Non-pigmented ciliary epithelial cell (primary cell): ENCODE data around the gene EXOC6B.

Experiments used
- DNase-seq: peaks from one replicate; pipeline ENCODE4 v3.0.0-alpha.2; 2010; ENCODE audit warnings: low read depth

Gene EXOC6B

DNA sequence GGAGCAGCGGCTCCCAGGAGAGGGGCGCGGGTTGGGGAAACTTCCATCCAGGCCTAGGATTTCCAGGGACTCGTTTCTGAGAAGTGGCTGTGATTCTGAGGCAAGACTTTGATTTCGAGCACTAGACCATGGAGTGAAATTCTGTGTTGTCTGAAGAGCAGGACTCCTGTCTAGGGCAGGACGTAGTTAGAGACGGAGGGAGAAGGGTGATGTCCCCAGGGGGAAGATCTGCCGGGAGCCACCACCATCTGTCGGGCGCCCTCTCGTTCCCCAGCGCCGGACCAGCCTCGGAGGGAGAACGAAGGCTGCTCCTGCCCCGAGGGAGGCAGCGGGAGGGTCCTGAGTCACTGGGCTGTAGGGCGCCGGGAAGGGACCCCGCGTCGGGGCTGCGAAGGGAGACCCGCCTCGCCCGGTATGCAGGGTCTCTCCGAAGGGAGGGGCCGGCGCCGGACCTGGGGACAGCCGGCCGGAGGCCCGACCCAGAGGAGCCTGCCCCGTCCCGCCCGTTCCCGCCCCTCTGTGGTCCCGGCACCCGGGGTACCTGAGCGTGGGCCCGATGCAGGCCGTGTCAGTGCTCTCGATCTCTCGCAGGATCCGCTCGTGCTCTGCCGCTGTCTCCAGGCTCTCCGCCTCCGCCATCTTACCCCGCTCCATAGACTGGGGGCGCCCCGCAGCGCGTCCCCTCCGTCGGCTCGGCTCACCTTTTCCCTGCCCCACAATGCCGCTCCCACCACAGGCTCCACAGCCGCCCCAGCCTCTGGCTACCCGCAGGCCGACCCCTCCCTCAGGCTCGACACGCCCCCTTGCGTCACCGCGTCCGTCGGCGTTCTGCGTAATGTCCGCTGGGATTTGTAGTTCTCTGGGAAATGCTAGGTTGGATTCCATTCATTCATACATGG lies at the start of gene EXOC6B:
Gene EXOC6B, minus strand, starts transcription at position 777 of the 899 bp plus-strand sequence.
- DNase-seq = peak; percentile 35

DNA sequence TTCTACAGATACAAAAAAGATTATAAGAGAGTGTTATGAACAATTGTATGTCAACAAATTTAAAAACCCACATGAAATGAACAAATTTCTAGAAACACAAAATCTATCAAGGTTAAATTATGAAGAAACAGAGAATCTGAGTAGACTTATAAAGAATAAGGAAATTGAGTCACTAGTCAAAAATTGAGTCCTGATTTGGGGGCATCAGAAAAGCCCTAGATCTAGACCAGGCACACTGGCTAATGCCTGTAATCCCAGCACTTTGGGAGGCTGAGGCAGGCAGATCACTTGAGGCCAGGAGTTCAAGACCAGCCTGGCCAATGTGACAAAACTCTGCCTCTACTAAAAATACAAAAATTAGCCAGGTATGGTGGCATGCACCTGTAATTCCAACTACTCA lies 46.0 kb upstream of the EXOC6B start:
- no peak for DNase-seq

- DNase-seq = no peak
Measured at GRCh38 chr2:72871060-72871459, 45.2 kb upstream of the EXOC6B start.

GRCh38 chr2:72864500-72864899 lies 38.7 kb upstream of the EXOC6B start:
- DNase-seq = peak; percentile 40

- DNase-seq = no peak
Measured at GRCh38 chr2:72863046-72863445, 37.2 kb upstream of the EXOC6B start.

DNA sequence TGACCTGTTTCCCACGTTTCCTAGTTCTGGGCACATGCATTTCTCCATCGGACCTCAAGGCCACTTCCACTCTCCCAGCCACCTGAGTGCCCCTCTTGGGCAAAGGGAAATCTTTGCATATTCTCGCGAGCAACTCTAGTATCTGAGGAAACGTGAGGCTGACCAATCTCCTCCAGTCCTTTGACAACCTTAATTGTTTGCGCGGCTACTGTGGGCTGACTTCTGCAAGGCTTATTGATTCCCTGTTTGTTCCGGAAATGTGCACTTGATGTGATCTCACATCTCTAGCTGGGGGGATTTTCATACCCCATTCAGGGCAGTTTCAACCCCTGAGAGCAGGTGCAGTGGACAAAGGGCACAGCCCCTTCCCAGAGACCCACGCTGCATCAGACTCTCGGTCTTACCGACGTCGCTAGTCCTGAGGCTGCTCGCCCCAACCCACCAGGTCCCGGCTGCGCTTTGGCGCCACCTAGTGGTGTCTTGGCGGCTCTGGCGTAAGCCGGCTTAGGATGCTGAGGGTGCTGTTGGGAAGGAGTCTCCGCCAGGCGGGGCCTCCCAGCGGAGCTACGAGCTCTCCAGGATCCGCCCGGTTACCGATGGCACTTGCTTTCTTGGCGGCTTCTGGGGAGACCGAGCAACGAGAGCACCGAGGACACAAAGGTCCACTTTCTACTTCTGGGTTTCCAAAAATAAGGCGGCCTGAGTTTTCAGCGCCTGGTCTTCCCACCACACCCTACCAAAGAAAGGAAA lies 36.6 kb upstream of the EXOC6B start:
- DNase-seq = peak; percentile 54

GRCh38 chr2:72859831-72860262 lies 34.0 kb upstream of the EXOC6B start:
- DNase-seq = peak; percentile 26

- DNase-seq = no peak
Measured at GRCh38 chr2:72851333-72851732, 25.5 kb upstream of the EXOC6B start.

DNA sequence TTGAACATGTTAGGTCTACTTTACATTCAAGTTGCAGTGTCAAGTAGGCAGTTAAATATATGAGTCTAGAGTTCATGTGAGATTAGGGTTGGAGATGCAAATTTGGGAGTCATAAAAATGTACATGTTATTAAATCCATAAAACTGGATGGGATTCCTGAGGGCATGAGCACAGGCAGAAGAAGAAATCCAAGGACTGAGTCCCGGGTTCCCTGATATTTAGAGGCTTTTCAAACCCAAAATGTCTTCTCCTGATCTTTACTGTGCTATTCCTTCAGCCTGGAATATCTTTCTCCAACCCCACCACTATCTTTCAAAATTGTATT lies 23.3 kb upstream of the EXOC6B start:
- DNase-seq = no peak

DNA sequence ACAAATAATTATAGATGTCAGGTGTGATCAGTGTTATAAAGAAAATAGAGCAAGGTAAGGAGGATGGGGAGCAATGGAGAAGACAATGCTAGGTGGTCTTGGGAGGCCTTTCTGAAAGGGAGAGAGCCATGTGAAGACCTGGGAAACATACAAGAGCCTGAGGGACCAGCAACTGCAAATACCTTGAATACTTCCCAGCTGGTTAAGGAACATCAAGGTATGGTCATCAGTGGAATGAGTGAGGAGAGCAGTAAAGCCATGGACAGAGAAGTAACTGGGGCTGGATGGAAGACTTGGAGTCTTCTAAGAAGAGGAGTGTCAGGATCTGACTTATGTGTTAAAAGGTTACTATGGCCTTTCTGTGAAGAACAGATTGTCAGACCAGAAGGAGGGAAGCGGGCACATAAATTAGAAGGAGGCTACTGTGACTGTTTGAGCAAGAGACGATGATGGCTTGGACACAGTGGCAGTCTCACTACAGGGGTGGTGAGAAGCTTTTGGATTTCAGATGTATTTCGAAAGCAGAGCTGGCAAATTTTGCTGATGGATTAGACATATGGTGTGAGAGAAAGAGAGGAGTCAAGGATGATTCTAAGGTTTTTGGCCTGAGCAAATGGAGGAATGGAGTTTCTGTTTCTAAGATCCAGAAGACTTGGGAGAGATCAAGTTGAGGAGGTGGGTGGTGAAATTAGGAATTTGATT lies 22.8 kb upstream of the EXOC6B start:
- no peak for DNase-seq

GRCh38 chr2:72847534-72848315 lies 21.9 kb upstream of the EXOC6B start:
- no peak for DNase-seq

GRCh38 chr2:72846171-72847095 lies 20.6 kb upstream of the EXOC6B start:
- no peak for DNase-seq

DNA sequence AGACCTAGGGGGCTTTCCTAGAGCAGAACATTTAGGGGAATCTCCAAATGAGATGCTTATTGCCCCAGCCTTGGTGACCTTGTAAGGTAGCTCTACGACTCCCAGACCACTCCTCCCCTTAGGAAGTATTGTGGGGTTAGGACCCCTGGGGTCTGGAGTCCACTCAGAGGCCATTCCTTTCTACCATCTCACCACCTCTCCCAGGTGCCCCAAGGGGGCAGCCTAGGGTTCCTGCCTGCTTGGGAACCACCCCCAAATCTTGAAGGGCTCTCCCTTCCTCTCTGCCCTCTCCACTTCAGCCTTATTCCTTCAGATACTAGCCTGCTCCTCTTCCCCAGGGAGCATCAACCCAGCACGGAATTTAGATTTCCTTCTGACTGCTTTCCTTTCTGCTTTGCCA lies 17.5 kb upstream of the EXOC6B start:
- no peak for DNase-seq

- no peak for DNase-seq
Measured at GRCh38 chr2:72841462-72842125, 15.8 kb upstream of the EXOC6B start.

DNA sequence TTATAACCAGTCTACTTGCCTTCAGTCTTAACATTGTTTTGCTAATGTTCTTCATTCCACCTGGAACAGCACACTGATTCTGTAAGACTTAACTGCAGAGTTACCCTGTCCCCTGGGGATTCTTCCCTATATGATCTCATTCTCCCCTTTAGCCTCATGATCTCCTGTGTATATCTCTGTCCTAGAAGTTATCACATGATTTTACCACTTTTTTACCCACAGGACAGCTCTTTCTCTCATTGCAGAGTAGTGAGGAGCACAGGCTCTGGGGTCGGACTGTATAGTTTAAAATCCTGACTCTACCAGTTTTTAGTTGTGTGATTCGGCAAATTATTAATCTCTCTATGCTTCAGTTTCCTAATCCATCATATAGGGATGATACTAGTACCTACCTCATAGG lies 14.2 kb upstream of the EXOC6B start:
- DNase-seq = no peak

DNA sequence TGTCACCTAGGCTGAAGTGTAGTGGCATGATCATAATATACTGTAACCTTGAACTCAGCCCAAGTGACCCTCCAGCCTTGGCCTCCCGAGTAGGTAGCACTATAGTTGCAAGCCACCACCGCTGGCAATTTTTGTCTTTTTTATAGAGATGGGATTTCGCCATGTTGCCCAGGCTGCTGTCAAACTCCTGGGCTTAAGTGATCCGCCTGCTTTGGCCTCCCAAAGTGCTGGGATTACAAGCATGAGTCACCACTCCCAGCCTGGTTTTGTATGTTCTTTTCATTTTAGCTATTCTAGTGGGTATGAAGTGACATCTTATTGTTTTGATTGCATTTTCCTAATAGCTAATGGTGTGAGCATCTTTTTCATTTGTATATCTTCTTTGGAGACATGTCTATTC lies 11.3 kb upstream of the EXOC6B start:
- DNase-seq = no peak

DNA sequence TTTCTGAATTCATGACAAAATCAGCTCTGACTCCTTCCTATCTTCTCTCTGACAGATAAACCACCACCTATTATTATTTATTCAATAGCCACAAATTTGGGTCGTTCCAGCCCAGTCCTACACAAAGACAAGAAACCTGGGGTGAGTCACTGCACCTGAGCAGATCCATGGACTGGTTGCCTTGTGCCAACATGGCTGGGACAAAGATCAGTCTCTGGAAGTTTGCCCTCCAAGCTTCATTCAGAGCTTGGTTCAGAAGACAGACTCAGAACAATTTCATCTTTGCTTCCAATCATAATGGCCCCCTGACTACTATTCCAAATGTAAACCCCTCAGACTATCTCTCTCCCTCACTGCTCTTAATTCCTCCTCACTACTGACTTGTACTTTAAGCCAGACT lies 9.6 kb upstream of the EXOC6B start:
- no peak for DNase-seq

DNA sequence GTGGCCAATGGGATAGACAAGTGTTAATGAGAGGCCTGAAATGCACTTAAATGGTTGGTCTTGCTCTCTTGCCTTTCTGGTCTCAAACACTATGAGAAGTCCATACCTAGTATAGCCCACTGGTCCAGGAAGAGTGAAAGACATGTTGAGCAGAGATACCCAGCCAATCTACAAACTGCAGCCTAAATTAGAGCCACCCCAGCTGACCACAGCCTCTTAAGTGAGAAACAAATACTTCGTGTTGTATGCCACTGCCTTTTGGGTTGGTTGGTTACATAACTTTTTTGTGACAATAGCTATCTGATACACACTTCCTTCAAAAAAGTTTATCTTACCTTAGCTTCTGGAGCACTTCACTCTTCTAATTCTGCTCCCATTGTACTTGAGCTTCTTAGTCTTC lies 8.8 kb upstream of the EXOC6B start:
- no peak for DNase-seq

GRCh38 chr2:72833084-72833714 lies 7.4 kb upstream of the EXOC6B start:
- DNase-seq = no peak

GRCh38 chr2:72830273-72830672 lies 4.4 kb upstream of the EXOC6B start:
- DNase-seq = no peak
